ENCODE data around the gene ERI2. TPM values are rescaled to one million over a fixed set of nuclear protein-coding genes. Genes with fewer than 3 reads are reported as not detected.
"Not testable (repeated sequence)": the region's sequence is repeated elsewhere in the genome, so short reads cannot be mapped to it uniquely, and the experiment has no call there.

ERI2 gene
- total RNA-seq, 1 donor from 2014 or later = 10.3 TPM

DNA sequence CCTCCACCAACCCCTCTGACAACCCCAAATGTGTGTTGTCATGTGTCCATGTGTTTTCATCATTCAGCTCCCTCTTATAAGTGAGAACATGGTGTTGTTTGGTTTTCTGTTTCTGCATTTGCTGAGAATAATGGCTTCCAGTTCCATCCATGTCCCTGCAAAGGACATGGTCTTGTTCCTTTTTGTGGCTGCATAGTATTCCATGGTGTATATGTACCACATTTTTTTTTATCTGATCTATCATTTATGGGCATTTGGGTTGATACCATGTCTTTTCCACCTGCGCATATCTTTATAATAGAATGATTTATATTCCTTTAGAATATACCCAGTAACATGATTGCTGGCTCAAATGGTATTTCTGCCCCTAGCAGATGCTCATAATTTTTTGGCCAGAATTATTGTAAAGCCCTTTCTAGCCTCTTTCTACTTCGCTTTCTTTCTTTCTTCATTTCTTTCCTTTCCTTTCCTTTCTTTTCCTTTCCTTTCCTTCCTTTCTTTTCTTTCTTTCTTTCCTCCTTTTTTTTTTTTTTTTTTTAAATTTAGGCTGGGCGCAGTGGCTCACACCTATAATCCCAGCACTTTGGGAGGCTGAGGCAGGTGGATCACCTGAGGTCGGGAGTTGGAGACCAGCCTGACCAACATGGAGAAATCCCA, 12.8 kb upstream of the ERI2 start:
- DNase-seq (ENCODE audit: extremely low read depth, low read depth, low spot score) = no peak

DNA sequence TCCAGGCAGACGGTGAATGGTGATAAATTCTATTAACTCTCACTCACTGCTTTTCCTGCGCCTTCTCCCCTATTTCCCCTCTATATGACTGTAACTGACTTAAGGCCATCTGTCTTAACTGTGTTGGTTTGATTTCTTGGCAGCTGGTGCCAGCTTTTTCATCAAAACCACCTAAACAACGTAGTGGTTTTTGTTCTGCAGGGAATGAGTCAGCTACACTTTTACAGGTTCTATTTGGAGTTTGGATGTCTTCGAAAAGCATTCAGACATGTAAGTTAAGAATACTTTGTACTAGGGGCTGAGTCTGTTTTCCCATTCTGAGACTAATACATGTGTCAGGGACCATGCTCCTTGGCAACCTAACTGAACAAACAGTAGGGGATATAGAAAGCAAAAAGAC, 8.5 kb upstream of the ERI2 start:
- DNase-seq (ENCODE audit: extremely low read depth, low read depth, low spot score) = no peak

DNA sequence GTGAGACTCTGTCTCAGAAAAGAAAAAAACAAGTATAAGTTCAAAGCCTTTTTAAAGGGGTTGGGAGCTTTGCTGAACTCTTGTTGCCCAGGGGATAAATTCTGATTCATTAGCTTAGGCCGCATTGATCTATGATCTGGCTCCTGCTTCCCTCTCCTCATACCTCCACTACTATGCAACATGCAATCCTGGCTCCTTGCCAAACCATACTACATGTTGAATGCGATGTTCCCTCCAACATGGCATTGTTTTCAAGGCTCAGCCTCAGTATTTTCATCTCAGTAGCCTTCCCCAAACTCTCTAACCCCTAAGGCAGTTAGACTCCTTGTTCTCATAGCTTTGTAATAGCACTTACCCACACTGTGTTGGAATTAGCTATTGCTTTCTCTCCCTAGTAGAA, 6.2 kb upstream of the ERI2 start:
- DNase-seq (ENCODE audit: extremely low read depth, low read depth, low spot score) = no peak

DNA sequence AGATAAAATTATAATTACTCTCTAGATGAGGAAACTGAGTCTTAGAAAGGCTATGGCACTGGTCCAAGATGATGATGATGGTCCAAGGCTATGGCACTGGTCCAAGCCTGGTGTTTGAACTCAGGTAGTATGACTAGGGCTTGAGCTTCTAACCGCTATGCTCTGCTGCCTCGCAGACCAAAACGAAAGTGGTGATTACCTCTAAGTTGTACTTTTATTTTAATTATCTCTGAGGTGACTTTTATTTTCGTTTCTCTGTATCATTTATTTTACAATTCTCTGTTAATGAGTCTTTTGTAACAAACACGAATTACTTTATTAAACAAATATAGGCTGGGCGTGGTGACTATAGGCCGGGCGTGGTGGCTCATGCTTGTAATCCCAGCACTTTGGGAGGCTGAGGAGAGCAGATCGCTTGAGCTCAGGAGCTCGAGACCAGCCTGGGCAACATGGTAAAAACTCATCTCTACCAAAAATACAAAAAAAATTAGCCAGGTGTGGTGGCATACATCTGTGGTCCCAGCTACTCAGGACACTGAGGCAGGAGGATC, 5.7 kb upstream of the ERI2 start:
- no peak for DNase-seq (ENCODE audit: extremely low read depth, low read depth, low spot score)

DNA sequence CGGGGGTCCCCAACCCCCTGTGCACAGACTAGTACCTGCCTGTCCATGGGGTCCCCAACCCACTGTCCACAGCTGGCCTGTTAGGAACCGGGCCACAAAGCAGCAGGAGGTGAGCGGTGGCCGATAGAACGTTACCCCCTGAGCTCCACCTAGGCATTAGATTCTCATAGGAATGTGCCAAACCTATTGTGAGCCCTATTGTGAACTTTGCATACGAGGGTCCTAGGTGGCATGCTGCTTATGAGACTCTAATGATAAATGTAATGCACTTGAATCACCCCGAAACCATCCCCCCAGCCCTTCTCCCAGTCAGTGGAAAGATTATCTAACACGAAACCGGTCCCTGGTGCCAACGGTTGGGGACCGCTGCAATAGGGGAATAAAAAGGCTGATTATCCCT, 1.6 kb upstream of the ERI2 start:
- DNase-seq (ENCODE audit: extremely low read depth, low read depth, low spot score) = no peak

DNA sequence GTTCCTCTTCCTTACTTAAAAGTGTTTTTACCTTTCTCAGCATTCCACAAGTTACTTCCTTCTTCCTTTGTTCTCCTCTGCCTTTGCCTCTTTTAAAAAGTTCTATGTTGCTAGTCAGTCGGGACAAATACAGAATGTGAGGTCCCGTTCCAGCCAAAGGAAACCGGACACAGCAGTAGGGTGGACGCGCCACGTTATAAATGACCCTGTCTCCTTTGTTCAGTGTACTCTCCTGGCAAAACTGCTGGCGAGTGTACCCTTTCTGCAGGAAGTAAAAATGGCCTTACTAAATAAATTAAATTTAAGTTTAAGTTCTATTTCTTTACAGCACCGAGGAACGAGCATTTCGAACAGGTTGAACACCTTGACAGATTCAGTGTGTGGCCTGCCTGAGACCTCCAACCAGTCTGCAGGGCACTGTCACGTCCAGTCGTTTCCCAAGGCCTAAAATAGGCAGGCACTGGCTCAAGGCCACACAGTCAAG, 546 bp downstream of the ERI2 start:
- not testable (repeated sequence) for DNase-seq (ENCODE audit: extremely low read depth, low read depth, low spot score)

DNA sequence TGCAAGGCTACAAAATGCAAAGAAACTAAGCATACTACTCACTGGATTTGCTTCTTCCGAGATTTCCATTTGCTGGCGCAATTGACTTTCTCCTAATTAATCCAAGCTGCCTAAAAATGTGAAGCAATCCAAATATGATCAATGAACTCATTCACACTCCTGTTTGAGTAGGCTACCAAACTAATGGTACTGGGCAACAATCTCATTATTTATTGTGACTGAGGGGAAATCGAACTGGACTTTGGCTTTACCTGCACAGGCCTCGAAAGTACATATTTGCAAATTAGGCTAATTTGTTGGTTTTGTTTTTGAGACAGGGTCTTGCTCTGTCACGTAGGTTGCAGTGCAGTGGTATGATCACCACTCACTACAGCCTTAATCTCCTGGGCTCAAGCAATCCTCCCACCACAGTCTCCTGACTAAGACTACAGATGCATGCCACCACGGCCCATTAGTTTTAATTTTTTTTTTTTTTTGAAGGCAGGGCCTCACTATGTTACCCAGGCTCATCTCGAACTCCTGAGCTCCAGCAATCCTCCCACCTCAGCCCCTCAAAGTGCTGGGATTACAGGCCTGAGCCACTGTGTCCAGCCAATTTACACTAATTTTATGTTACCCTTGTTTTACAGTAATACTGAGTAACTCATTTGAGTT, 2.6 kb downstream of the ERI2 start:
- DNase-seq (ENCODE audit: extremely low read depth, low read depth, low spot score) = no peak

DNA sequence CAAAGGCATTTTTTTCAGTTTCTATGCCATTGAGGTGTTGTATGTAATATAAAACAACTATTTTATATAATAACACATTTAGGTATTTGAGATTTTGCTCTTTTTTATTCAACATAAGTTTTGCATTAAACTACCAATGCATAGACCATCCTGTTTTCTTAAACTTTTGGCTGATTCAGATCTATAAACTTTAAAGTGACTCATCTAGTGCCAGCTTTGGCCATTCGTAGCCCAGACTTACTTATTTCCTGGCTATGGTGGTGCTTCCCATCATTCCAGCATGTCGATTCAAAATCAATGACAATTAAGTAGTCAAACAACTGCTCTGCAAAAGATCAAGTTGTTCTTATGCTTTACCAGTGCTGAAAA, 3.1 kb downstream of the ERI2 start:
- DNase-seq (ENCODE audit: extremely low read depth, low read depth, low spot score) = no peak

DNA sequence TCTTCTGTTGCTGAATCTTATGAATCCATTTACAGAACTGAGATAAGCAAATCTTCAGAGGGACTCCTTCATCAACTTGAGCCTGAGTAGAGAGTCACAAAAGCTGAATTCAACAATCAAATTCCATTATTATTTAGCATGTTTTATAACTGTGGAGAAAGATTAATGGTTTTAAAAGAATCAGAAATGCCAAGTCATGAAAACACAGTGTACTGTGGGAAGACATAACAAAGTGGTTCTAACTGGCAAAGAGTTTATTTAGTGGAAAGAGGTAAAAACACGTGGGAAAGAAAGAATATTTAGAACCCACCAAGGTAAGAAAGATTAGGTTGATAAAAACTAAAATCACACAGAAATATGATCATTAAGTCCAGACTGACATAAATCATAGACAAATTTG, 5.0 kb downstream of the ERI2 start:
- no peak for DNase-seq (ENCODE audit: extremely low read depth, low read depth, low spot score)

DNA sequence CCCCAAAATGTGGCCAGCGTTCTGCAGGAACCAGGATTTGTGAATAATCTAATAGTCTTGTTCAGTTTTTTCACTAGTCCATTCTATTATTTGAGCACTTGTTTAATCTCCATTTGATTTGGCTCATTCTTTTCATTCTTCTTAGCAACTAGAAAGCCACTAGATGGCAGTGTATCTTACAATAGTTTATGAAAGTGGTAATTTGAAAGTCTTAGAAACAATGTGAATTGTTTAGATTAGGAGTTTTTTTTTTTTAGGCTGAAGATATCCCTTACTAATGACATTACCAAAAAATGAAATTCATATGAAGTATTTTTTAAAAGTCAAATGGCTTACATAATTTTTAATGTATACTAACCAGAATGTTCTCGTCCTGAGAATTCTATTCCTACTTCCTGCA, 6.7 kb downstream of the ERI2 start:
- DNase-seq (ENCODE audit: extremely low read depth, low read depth, low spot score) = no peak

DNA sequence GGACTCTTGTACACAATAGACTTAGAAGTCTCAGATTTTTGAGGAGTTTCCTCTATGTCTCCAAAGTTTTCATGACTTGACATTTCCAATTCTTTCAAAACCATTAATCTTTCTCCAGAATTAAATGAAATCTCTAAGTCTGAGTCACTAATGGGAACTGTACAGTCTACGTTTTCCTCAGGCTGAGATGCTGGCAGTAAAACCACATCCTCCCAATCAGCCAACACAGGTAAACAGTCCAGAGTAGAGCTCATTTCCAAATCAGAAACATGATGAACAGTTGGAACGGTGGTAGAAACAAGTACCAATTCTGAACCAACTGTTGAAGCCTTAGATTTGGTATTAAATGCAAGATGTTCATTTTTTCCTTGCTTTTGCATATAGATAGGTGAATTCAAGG, 7.9 kb downstream of the ERI2 start:
- DNase-seq (ENCODE audit: extremely low read depth, low read depth, low spot score) = no peak

DNA sequence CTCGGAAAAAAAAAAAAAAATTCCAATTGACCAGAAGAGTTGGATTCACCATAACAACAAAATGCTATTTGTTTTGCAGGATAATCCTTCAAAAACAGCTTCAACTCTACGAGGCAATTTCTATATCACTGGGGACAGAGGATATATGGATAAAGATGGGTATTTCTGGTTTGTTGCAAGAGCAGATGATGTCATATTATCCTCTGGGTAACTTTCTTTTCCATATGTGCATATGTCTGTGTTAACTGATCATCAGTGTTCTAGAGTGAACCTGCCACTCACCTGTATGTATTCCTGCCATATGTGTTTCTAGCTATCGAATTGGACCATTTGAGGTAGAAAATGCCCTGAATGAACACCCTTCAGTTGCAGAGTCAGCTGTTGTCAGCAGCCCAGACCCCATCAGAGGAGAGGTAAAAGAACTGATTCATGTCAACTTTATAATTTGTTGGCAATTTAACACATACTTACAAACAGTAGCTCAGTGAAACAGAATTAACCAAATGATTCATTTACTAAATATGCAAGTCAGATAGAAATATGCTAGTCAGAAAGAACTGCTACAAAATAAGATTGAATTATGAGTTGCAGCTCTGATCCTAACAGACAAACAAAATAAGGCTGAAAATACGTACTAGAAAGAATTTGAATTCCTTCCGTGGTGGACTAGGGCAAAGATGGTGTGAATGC, 14.2 kb downstream of the ERI2 start:
- no peak for DNase-seq (ENCODE audit: extremely low read depth, low read depth, low spot score)

DNA sequence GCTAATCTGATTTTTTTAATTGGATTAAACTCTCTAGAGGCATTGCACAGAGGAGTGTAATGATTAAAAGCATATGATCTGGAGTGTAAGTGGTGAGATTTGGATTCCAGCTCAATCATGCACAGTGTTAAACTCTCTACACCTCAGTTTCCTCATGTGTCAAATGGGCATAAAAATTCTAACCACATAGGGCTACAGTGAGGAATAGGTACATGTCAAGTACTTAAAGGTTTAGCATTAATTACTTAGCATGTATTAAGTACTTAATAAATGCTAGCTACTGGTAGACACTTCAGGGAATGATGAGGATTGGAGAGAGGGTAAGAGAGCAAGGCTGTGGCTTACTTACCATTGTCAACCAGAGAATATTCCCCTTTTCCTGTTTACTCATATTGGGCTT, 17.1 kb downstream of the ERI2 start:
- DNase-seq (ENCODE audit: extremely low read depth, low read depth, low spot score) = no peak

DNA sequence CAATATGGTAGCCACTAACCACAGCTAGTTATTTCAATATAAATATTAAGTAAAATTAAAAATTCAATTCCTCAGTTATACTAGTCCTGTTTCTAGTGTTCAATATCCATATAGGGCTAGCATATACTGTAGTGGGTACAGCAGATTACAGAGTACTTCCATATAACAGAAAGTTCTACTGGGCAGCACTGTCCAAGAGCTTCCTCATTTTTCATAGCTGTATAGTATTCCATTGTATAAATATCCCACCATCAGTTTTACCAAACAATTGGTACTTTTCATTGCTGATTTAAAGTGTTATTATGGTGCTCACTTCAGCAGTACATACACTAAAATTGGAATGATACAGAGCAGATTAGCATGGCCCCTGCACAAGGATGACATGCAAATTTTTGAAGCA, 22.1 kb downstream of the ERI2 start:
- DNase-seq (ENCODE audit: extremely low read depth, low read depth, low spot score) = no peak

DNA sequence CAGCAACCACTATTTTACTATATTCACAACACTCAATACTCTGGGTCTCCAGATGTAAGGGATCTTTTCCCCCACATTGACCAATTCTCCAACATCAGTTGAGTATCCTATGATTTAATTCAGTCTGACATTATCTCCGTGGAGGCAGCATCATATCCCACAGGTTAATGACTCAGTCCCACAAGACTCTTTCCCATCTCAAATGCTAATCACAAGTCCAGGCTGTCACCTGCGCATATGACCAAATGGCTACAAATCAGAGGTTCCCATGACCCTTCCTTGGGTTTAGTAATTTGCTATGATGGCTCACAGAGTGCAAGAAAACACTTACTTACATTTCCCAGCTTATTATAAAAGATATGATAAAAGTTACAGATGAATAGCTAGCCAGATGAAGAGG, 23.8 kb downstream of the ERI2 start:
- no peak for DNase-seq (ENCODE audit: extremely low read depth, low read depth, low spot score)

DNA sequence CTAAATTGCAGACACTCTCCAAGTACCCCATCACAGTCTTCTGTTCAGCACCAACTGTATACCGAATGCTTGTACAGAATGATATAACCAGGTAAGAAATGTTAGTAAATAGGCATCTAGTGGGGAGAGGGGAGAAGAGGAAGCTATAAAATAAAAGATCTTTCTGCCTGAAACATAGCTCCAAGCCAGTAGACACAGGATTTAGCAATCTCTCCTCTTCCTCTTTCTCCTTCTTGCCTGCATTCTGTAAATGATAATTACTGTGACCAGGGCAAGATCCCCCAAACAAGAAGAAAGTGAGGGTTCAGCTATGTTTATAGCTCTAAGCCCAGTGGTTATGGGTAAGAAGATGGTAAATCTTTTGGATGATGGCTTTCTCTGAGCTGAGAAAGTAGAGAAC, 24.6 kb downstream of the ERI2 start:
- no peak for DNase-seq (ENCODE audit: extremely low read depth, low read depth, low spot score)

DNA sequence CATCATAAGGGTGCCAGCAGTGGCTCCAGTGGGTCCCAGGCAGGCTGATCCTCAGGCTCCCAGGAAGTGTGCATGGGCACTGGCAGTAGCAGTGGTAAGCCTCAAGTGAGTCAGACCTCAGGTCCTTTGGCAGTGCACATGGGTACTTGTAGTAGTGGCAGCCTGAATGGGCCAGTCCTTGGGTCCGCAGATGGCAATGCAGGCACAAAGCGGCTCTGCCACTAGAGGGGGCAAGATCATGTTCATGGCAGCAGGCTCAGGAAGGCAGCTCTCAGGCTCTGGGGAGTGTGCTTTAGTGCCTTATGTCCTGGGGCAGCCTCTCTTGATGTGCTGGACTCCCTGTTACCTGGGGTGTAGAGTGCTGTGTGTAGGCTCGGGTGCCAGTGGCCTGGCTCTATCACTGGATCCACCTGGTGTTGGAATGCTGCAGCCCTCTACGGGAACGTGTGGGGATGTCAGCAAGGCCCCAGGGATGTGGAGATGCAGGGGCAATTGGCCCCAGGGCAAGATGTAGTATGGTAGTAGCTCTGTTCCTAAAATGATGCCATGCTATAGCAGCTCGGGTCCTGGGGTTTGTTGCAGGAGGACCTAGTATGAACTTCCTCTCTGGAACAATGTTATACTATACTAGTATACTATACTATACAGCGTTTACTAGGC, 31.4 kb downstream of the ERI2 start:
- DNase-seq (ENCODE audit: extremely low read depth, low read depth, low spot score) = peak; percentile 25

DNA sequence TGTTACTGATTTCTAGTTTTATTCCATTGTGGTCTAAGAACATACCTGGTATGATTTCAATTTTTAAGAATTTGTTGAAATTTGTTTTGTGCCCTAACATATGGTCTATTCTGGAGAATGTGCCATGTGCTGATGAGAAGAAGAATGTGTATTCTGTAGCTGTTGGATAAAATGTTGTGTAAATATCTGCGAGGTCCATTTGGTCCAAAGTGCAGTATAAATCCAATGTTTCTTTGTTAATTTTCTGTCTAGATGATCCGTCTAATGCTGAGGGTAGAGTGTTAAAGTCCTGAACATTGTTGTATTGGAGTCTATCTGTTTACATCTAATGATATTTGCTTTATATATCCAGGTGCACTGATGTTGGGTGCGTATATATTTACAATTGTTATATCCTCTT, 32.6 kb downstream of the ERI2 start:
- DNase-seq (ENCODE audit: extremely low read depth, low read depth, low spot score) = no peak

DNA sequence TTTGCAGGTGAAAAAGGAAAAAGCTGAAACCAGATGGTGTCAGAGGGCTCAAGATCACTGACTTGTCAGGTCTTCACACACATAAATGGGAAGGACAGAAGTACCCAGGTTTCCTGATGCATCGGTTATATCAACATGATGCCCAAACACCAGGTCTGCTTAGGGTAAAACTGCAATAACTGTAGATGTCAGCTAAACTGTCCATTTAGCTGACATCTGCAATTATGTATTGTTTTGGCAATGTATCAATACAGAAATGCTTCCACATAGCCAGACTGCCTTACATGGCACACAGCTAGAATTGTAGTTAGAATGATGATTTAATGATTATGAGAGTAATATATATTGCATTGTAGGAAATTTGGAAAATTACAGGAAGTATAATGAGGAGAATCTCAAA, 37.5 kb downstream of the ERI2 start:
- DNase-seq (ENCODE audit: extremely low read depth, low read depth, low spot score) = no peak

DNA sequence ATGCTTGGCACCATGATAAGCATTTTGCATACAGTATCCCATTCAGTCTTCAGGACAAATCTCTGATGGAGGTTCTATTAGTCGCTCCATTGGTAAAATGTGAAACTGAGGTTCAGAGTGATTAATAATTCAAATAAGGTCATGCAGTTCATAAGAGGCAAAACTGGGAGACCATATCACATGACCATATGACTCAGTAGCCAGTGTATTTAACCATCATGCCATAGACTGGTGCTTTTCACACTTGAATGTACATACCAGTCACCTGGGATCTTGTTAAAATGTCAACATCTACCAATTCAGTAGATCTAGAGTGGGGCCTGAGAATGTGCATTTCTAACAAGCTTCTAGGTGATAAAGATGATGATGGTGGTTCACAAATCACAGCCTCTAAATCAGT, 38.2 kb downstream of the ERI2 start:
- DNase-seq (ENCODE audit: extremely low read depth, low read depth, low spot score) = no peak

DNA sequence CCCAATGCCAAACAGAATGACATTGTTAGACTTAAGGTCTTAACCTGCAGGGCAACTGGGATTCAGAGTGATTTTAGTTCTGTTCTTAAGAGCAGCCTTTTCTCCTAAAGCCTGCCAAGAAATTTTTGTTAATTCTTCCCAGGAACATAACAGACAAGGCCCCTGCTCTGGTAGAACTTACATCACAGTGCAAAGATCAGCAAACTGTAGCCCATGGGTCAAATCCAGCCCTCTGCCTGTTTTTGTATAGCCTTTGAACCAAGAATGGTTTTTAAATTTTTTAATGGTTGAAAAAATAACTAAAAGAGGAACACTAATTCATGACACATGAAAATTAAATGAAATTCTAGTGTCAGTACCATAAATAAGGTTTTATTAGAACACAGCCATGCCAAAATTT, 38.7 kb downstream of the ERI2 start:
- DNase-seq (ENCODE audit: extremely low read depth, low read depth, low spot score) = no peak

Data from glomerular endothelial cell (primary cell).